ENCODE measurements around the gene LHFPL2. TPM values are rescaled to one million over a fixed set of nuclear protein-coding genes. Genes with fewer than 3 reads are reported as not detected.

Gene LHFPL2
- total and polyA plus RNA-seq, 2 of the 4 experiments (the other 2 are of a cell fraction), result 6.5 to 11.3 TPM

- ChIA-PET CTCF (interaction anchor here (0.6 to 0.9 kb wide), 2 partner anchors 36 to 273 kb away, joined by 3 to 7 read pairs; no protein-coding TSS in a partner anchor), POLR2A (ENCODE audit: unreplicated experiment) (interaction anchor here (0.6 kb wide), 1 partner anchor 39 kb away, joined by 4 read pairs; no protein-coding TSS in a partner anchor)
- DNase-seq (peak; percentile 80), ATAC-seq (ENCODE audit: low read depth) (peak; percentile 22)
- no peaks in the 10 kb centered on the region for H3K27me3 ChIP-seq (ENCODE audit: control insufficient read depth, insufficient read depth, low read length)
- no peaks in the 10 kb centered on the region for H3K9me3 ChIP-seq (ENCODE audit: control insufficient read depth, insufficient read depth, low read length)
- H2BK120ac ChIP-seq (ENCODE audit: low read depth, low read length), result peak overlapping the region; percentile 73
- peak overlapping the region; percentile 75; the same call in 1 of the 2 replicates for H2AK5ac ChIP-seq (ENCODE audit: low read depth, low read length)
- no peak overlapping the region; the same call in 2 of the 3 replicates for H2BK15ac ChIP-seq (ENCODE audit: low read depth, low read length)
- peak overlapping the region in 1 of 2 experiments; percentile 41; a peak in 1 of 4 replicates for H4K8ac ChIP-seq (ENCODE audit: low read depth in 2 of 2, low read length in 2 of 2)
- H2AFZ ChIP-seq (replicated peaks; ENCODE audit: low read length, poor library complexity), result peak overlapping the region; percentile 17
- no peak overlapping the region for H3K56ac ChIP-seq (ENCODE audit: extremely low read depth, insufficient read depth, low read length)
- no peak overlapping the region for H3K4me3 ChIP-seq (ENCODE audit: insufficient read depth, low read depth, low read length)
- WGBS, 2 experiments (ENCODE audit: extremely low coverage in 2 of 2, insufficient read length in 1 of 2), result no CpG with 5 or more reads among the region's 3 CpGs
- in situ Hi-C loops (cut with MboI; ENCODE audit: low sequenced_read_pairs), result no loop called here
- H3K4me1 ChIP-seq (ENCODE audit: control insufficient read depth, insufficient read depth, low read length), result peaks cover 21% of the 10 kb centered on the region
- H2BK5ac ChIP-seq (ENCODE audit: low read depth, low read length, poor library complexity, severe bottlenecking), result peak overlapping the region; percentile 90
- H3K36me3 ChIP-seq (ENCODE audit: control insufficient read depth, insufficient read depth, low read length), result peaks cover 4% of the 10 kb centered on the region
- peak overlapping the region; percentile 49; the same call in 1 of the 2 replicates for H2BK20ac ChIP-seq (ENCODE audit: low read depth, low read length)
- intact Hi-C loops (cut with micrococcal nuclease), result no loop called here
- H3K4me2 ChIP-seq (ENCODE audit: low read depth, low read length), result peak overlapping the region; percentile 48; the same call in 1 of the 2 replicates
- H3K23ac ChIP-seq (ENCODE audit: low read depth, low read length), result no peak overlapping the region; the same call in 1 of the 2 replicates
- dilution Hi-C loops (cut with HindIII; ENCODE audit: low sequenced_read_pairs, unreplicated experiment), result no loop called here
- peak overlapping the region; percentile 59 for H3K27ac ChIP-seq (ENCODE audit: insufficient read depth, low read length)
- 0 out of 2 replicates have a peak, but pooled peaks cover 7% of the 10 kb centered on the region for H4K20me1 ChIP-seq (ENCODE audit: insufficient read depth, low read length)
- H2AK9ac ChIP-seq (replicated peaks; ENCODE audit: low read depth, low read length, poor library complexity), result peak overlapping the region; percentile 46
- peaks cover 10 to 54% of the 10 kb centered on the region in 2 experiments for H3K79me1 ChIP-seq (ENCODE audit: low read depth in 1 of 2, low read length in 2 of 2)
- no TSS peak for BruUV-seq (replicated peaks)
- H3K4ac ChIP-seq (ENCODE audit: low read depth, low read length), result peak overlapping the region; percentile 71; the same call in 1 of the 2 replicates
- H3K9ac ChIP-seq (ENCODE audit: low read depth, low read length), result 0 out of 2 replicates have a peak overlapping the region, but pooled peaks have one; percentile 17
- H4K5ac ChIP-seq (ENCODE audit: low read depth, low read length), result 0 out of 2 replicates have a peak overlapping the region, but pooled peaks have one; percentile 46
- H3K14ac ChIP-seq (replicated peaks; ENCODE audit: low read depth, low read length), result peak overlapping the region; percentile 74
- H3K9me1 ChIP-seq (ENCODE audit: insufficient read depth, low read length), result peaks cover 18% of the 10 kb centered on the region
- peak overlapping the region; percentile 86 for H3K18ac ChIP-seq (ENCODE audit: low read depth, low read length)
- peak overlapping the region; percentile 45 for H4K91ac ChIP-seq (ENCODE audit: insufficient read depth, low read depth, low read length)
- no peak for TF ChIP-seq MAZ (IDR thresholded peaks at IDR 0.05; ENCODE audit: borderline replicate concordance, low read depth, low read length)
- TF ChIP-seq POLR2A (IDR thresholded peaks at IDR 0.05; ENCODE audit: low read depth, low read length), result no peak
- TF ChIP-seq, protein P1, sequence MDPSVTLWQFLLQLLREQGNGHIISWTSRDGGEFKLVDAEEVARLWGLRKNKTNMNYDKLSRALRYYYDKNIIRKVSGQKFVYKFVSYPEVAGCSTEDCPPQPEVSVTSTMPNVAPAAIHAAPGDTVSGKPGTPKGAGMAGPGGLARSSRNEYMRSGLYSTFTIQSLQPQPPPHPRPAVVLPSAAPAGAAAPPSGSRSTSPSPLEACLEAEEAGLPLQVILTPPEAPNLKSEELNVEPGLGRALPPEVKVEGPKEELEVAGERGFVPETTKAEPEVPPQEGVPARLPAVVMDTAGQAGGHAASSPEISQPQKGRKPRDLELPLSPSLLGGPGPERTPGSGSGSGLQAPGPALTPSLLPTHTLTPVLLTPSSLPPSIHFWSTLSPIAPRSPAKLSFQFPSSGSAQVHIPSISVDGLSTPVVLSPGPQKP (IDR thresholded peaks at IDR 0.05; ENCODE audit: borderline replicate concordance, low read depth, low read length), result no peak
- TF ChIP-seq RFX5 (IDR thresholded peaks at IDR 0.05; ENCODE audit: low read depth, low read length), result no peak
- no peak for TF ChIP-seq CHD1 (IDR thresholded peaks at IDR 0.05; ENCODE audit: low read depth, low read length)
- no peak for TF ChIP-seq SMC3 (IDR thresholded peaks at IDR 0.05; ENCODE audit: low read depth, low read length)
- no peak for TF ChIP-seq BHLHE40 (IDR thresholded peaks at IDR 0.05; ENCODE audit: low read depth, low read length)
- TF ChIP-seq NFE2L2 (IDR thresholded peaks at IDR 0.05; ENCODE audit: low read depth, low read length), result no peak
- TF ChIP-seq, protein P2, sequence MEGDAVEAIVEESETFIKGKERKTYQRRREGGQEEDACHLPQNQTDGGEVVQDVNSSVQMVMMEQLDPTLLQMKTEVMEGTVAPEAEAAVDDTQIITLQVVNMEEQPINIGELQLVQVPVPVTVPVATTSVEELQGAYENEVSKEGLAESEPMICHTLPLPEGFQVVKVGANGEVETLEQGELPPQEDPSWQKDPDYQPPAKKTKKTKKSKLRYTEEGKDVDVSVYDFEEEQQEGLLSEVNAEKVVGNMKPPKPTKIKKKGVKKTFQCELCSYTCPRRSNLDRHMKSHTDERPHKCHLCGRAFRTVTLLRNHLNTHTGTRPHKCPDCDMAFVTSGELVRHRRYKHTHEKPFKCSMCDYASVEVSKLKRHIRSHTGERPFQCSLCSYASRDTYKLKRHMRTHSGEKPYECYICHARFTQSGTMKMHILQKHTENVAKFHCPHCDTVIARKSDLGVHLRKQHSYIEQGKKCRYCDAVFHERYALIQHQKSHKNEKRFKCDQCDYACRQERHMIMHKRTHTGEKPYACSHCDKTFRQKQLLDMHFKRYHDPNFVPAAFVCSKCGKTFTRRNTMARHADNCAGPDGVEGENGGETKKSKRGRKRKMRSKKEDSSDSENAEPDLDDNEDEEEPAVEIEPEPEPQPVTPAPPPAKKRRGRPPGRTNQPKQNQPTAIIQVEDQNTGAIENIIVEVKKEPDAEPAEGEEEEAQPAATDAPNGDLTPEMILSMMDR (conservative IDR thresholded peaks at IDR 0.05; ENCODE audit: low read depth, low read length), result no peak
- TF ChIP-seq RCOR1 (IDR thresholded peaks at IDR 0.05; ENCODE audit: insufficient replicate concordance, low read length), result no peak
- TF ChIP-seq FOS (IDR thresholded peaks at IDR 0.05; ENCODE audit: low read depth, low read length), result no peak
- TF ChIP-seq USF2 (IDR thresholded peaks at IDR 0.05; ENCODE audit: low read depth, low read length), result no peak
- TF ChIP-seq MXI1 (IDR thresholded peaks at IDR 0.05; ENCODE audit: borderline replicate concordance, low read depth, low read length), result no peak
These were observed 46.8 kb downstream of the LHFPL2 start for GRCh38 chr5:78601559-78602314.

Data from IMR-90 (cell line).